SU-DHL-6 (cell line): ENCODE data around the gene HOXA9.

Experiments used
- EZH2phosphoT487 ChIP-seq: fragments of 200-600 bp; sonication (generic), shearing (Covaris generic); conservative IDR thresholded peaks from 2 replicates; pipeline ENCODE4 v1.6.1; 2018; ENCODE audit warnings: mild to moderate bottlenecking, antibody characterized with exemption, low read length, moderate library complexity, mixed read lengths
- TF ChIP-seq, protein P1 (sequence below): fragments of 200-600 bp; sonication (generic); IDR thresholded peaks from one replicate; pipeline ENCODE4 v1.5.1; 2017; ENCODE audit warnings: antibody characterized with exemption, mild to moderate bottlenecking, low read length, moderate library complexity; ENCODE audit not compliant: insufficient read depth, poor library complexity, severe bottlenecking

DNA sequence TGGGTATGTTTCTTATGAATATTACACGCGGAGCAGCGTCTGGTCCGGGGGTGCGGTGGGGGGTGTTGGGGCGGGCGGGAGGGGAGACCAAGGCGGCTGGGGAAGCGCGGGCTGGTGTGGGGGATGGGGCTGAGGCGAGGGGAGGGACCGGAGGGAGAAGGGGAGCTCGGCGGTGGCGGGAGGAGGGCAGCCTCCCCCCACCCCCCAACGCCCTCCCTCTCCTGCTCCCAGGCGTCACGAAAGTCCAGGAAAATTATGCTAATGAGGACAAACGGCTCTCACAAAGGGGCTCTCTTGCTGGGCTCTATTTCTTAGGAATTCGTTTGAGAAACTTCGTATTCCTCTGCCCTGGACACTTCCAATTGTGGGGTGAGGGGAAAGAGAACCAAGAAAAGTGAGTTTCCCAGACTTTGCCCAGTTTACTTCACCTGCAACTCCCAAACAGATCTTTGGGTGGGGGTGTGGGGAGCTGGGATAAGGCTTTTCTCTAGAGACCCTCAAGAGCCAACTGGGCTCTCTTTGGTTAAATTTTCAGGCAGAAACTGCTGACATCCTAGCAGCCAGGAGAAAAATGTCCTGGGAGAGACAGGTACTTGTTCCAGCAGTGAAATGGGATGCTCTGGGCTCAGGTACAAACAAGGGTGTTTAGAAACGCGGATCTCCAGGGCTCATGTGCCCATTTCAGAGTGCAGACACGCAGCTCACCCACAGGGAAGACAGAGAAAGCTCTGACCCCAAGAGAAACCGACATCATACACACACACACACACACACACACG lies 51.2 kb downstream of the HOXA9 start:
- TF ChIP-seq, protein P1, sequence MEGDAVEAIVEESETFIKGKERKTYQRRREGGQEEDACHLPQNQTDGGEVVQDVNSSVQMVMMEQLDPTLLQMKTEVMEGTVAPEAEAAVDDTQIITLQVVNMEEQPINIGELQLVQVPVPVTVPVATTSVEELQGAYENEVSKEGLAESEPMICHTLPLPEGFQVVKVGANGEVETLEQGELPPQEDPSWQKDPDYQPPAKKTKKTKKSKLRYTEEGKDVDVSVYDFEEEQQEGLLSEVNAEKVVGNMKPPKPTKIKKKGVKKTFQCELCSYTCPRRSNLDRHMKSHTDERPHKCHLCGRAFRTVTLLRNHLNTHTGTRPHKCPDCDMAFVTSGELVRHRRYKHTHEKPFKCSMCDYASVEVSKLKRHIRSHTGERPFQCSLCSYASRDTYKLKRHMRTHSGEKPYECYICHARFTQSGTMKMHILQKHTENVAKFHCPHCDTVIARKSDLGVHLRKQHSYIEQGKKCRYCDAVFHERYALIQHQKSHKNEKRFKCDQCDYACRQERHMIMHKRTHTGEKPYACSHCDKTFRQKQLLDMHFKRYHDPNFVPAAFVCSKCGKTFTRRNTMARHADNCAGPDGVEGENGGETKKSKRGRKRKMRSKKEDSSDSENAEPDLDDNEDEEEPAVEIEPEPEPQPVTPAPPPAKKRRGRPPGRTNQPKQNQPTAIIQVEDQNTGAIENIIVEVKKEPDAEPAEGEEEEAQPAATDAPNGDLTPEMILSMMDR, result no peak
- TF ChIP-seq EZH2phosphoT487, result no peak
